GM12872 (cell line): ENCODE measurements around the gene RPL27A.

Experiments
- CTCF ChIP-seq: IDR thresholded peaks from 3 replicates; pipeline ENCODE4 v1.5.1; 2011; ENCODE audit warnings: low read depth, mild to moderate bottlenecking, low read length, moderate library complexity; ENCODE audit not compliant: insufficient read depth

The RPL27A gene

GRCh38 chr11:8642196-8642841, 40.3 kb upstream of the RPL27A start:
- TF ChIP-seq CTCF, result no peak

DNA sequence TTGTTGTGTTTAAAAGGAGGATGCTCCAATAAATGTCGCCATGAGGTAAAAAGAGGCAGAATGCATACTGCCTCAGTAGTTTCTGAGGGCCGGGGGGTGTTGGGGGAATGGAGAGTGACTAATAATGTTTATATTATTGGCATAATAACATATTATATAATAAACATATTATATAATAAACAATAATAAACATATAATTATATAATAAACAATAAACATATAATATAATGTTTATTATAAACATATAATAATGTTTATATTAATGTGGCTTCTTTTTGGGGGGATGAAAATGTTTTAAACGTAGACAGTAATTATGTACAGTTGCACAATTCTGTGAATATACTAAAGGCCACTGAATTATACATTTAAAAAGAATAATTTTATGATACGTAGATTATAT, 35.7 kb upstream of the RPL27A start:
- no peak for TF ChIP-seq CTCF

- TF ChIP-seq CTCF, result no peak
Observed at GRCh38 chr11:8649361-8649760, 33.2 kb upstream of the RPL27A start.

DNA sequence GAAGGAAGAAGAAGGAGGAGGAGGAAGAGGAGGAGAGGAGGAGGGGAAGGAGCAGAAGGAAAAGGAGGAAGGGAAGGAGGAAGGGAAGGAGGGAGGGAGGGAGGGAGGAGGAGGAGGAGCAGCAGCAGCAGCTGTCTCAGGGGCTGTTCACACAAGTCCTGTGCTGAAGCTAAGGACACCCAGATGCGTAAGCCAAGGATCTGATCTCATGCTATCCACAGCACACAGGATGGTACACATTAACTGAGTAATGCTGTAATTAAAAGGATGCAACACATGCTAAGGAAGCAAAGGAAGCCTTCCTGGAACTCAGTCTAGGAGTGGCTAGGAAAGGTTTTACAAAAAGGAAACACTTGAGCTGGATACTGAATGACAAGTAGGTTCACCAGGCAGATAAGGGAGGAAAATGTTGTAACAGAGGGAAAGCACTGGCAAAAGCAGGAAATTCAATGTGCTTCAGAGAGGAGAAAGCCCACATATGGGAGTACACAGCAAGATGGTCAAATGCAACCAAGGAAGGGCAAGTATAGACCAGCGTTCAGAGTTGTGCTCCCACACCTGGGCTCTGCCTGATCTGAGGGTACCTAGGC, 32.1 kb upstream of the RPL27A start:
- no peak for TF ChIP-seq CTCF

DNA sequence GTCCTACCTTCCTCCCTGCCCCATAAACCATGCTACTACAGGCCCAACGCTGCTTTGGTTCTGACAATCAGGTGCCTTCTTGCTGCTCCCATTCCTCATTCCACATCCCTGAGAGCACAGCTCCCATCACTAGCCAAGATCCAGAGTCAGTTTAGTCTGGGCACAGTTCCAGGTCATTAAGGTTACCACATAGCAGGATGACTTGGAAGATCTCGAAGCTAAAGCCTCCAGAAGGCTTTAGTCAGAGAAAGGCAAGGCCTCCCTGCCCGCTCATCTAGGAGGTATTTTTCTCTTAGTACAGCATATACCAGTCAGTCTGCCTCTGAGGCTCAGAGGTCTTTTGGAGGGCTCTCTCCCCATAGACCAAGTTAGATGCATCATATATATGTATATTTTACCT, 30.5 kb upstream of the RPL27A start:
- TF ChIP-seq CTCF, result no peak

DNA sequence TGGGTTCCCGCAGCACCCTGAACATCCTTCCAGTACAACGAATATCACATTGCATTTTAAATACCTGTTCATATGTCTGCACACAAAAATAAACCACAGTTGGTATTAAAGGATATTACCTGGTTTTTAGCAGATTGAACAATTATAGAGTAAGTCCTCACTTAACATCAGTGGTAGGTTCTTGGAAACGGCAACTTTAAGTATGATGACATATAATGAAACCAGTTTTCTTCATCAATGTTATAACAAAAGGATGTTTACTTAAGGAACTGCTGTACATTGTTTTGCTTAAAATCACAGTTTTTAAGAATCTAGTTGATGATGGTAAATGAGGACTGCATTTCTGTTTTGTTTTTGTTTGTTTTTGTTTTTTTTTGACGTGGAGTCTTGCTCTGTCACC, 28.1 kb upstream of the RPL27A start:
- no peak for TF ChIP-seq CTCF

GRCh38 chr11:8656291-8656690, 26.3 kb upstream of the RPL27A start:
- no peak for TF ChIP-seq CTCF
